ENCODE results near the gene HLCS.

HLCS gene

DNA sequence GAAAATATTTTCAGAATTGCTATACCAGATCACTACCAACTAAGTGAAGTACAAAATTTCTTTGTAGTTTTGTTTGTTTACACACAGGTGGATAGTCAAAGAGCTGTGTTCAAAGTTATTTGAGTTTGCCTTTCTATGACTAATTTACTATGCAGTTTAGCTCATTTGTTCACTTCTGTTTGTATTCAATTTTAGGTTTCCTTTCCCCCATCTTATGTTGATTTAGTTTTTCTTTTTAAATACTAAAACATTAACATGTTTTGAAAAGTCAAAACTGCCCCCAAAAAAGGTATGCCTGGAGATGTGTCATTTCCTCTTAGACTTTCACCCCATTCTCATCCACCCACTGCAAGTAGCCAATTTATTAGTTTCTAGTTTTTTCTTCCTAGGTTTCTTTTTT, 21.4 kb upstream of the HLCS start:
- intact Hi-C loops (cut with DNase I), result no loop called here
- DNase-seq, result no peak

DNA sequence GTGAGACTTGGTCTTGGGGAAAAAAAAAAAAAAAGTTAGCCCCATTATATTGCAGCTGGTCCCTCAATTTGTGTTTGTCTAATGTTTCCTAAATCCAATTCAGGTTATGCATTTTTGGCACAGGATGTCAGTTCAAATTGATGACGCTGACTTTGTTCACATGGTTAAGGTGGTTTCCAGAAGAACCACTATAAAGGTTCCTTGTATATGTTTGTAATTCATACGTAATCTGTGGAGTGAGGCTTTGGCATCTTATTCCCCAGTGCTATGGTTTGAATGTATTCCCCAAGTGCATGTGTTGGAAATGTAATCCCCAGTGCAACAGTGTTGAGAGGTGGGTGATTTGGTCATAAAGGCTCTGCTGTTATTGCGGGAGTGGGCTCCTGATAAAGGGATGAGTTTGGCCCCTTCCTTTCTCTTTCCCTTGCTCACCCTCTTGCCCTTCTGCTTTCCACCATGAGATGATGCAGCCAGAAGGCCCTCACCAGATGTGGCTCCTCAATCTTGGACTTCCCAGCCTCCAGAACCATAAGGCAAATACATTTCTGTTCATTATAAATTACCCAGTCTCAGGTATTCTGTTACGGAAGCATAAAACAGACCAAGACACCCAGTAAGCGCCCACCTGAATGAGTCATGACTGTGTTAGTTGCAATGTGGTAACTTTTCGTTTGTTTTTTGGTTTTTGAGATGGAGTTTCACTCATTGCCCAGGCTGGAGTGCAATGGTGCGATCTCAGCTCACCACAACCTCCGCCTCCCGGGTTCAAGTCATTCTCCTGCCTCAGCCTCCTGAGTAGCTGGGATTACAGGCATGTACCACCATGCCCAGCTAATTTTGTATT, 19.5 kb upstream of the HLCS start:
- intact Hi-C loops (cut with DNase I), result no loop called here
- peak in 1 of 10 donors; percentile 8 for DNase-seq

DNA sequence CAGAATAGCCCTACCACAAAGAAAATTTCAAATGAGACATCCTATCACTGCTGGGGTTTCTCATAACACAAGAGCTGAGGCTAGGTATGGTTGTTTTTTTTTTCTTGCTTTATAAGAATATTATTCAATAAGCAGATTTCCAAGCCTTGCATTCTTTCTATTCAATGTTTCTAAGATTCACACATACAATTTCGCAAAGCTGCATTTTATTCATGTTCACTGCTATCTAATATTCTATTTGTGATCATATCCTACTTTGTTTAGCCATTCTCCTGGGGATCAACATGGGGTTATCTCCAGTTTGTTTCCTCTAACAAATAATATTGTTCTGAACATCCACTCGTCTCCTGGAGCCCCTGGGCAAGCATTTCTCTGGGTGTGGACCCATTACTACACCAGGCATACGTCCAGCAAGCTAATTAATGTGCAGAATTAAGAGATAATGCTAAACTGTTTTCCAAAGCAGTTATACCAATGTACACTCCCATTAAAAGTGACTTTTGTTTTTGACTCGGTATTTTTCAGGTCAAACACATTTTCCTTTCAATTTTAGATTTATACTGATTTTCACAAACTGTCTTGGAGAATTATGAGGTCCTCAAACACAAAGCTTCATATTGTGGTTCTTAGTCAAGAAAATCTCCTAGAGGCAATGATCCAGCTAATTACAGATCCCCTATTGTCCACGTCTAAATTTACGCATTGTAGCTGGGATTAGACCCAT, 15.7 kb upstream of the HLCS start:
- intact Hi-C loops (cut with DNase I), result no loop called here
- DNase-seq, result no peak

GRCh38 chr21:36981049-36981391, 14.6 kb upstream of the HLCS start:
- intact Hi-C loops (cut with DNase I), result no loop called here
- DNase-seq, result no peak

GRCh38 chr21:36980280-36981048, 14.0 kb upstream of the HLCS start:
- intact Hi-C loops (cut with DNase I), result no loop called here
- peak in 5 of 10 donors; percentile 12 to 89 (median 37) for DNase-seq

- DNase-seq, result no peak
- intact Hi-C loops (cut with DNase I), result no loop called here
Observed at GRCh38 chr21:36976882-36977651, 10.6 kb upstream of the HLCS start.

- DNase-seq, result no peak
Observed at GRCh38 chr21:36976228-36976861, 9.9 kb upstream of the HLCS start.

DNA sequence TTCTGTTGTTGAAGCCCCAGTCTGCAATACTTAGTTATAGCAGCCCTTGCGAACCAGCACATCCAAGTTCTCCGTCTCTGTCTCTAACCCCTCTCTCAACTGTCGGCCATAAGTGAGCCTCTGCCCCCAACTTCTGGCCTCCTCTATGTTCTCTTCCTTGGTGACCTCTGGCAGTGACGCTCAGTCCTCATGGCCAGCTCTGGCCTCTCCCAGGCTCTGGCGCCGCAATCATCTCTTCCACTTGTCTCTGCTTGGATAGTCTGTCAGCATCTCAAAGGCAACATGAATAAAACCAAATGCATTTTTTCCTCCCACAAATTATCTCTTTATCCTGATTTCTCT, 8.4 kb upstream of the HLCS start:
- no peak for DNase-seq
- intact Hi-C loops (cut with DNase I), result no loop called here

More at GRCh38 chr21:36976228-36976861, 9.9 kb upstream of the HLCS start:
- intact Hi-C loops (cut with DNase I), result no loop called here

DNA sequence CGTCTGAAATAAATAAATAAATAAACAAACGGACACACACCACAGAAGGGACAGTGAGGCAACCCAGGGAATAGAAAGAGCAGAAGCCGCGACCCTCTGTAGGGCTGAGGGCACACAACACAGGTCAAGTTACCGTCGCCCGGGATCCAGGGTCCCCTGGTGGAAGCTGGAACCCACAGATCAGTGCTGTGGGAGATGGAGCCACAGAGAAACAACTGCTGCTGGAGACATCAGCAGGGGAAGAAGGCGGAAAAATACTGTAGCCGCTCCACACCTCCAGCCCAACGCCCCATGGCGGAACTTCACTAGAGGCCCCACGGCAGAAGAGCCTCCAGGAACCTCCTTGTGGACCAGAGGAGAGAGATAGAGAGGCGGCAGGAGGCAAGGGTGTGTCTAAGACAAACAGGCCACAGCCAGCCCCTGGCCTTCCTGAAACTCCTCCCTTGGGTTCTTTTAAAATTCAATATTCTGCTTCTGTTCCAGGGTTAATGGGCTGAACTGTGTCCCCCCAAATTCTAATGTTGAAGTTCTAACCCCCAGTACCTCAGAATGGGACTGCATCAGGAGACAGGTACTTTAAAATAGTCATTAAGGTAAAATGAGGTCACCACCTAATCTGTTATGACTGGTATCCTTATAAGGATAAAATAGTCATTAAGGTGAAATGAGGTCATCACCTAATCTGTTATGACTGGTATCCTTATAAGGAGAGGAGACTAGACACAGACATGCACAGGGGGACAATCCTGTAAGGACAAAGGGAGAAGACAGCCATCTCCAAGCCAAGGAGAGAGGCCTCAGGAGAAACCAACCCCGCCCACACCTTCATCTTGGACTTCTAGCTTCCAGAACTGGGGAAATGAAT, 7.7 kb upstream of the HLCS start:
- DNase-seq, result no peak
- intact Hi-C loops (cut with DNase I), result no loop called here

DNA sequence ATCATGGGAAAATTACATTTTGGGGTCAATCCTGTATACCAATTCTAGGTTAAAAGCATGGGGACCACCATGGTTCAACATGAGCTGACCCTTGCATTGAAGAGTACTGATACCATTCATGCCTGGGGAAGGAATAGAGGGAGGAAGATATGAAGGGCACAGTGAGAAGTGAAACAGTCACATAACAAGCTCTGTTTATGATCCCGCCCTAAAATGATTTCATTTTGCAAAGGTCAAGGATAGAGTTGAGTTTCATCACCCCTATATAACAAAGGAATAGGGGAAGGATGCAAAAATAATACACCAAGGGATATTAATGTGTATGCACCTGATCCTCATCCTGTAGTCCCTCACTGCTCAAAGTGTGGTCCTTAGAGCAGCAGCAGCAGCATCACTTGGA, 2.5 kb upstream of the HLCS start:
- intact Hi-C loops (cut with DNase I), result no loop called here
- no peak for DNase-seq

- DNase-seq, result no peak
- intact Hi-C loops (cut with DNase I), result no loop called here
Observed at GRCh38 chr21:36968414-36968813, 1.9 kb upstream of the HLCS start.

DNA sequence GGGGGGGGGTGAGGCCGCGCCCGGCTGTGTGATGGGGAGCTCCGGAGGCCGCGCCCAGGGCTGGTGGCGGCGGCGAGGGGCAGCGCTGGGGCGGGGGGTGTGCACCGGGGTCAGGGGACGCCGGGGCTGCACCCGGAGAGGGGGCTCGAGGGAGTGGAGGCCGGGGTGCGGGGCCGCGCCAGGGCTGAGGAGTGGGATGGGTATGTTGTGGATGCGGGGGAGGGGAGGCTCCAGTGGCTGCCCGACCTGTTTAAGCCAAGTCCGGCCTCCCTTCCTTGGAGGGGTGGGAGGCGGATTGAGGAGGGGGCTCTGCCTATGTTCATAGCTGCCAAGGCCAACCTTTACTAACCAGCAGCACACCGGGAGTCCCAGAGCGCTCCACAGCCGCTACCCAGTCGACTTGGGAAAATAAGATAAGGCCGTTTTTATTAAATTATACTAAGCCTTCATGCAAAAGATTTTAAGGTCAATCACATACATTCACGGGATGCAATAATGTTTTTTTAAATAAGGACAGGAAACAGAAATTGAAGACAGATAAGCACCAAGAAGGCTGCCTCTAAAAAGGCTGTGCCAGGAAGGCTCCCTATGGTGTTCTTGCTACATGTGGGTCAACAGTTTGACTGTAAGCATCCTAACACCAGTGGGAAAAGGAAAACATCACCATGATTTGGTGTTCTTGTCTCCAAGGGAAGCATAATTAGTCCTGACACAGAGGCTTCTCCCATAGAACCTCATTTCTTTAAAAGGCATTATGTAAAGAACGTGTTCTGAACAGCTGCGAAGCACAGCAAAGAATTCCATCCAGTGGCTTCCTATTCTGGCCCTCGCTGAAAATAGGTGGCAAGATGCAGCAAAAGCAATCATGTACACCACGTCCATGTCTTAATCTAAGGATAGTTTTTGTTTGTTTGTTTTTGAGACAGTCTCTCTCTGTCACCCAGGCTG, 626 bp upstream of the HLCS start:
- intact Hi-C loops (cut with DNase I), result no loop called here
- DNase-seq, result peak in 2 of 10 donors; percentile 72 to 84

- intact Hi-C loops (cut with DNase I), result no loop called here
- no peak for DNase-seq
Observed at GRCh38 chr21:36965720-36966065, 776 bp downstream of the HLCS start.

DNA sequence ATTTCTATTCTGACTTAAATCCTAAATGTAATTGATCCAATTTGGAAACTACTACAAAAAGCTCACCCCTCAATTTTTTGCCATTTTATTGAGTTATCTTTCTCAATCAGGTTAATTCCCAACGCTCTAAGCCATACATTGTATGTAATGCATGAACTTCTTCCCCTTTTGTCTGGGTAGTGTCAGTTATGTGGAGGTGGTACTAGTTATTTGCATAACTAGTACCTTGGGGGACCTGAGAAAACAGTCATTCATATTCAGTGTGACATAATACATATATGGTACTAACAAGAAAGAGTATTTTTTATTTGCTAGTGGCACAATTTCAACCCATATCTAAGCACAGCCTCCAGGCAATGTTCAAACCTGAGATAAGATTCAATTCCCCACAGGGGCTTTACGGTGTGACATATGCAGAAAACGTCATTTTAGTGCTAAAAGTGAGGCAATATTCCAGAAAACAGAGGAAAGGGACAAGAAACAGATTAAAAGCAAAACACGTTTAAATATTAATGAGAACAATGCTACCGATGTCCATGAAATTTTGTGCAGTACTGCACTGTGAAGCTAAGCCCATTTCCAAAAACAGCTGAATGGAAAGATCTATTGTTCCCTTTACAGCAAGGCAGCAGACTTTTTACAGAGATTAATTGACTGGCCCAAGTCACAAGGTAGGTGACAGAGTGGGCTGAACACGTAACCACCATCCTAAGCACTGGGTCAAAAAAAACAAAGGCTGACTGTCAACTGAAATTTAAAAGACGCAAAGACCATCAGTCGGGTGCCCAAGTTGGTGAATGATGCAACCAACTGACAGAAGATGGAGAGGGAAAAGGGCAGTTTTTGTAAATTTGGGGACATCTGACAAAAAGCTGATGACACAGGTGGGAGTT, 1.4 kb downstream of the HLCS start:
- intact Hi-C loops (cut with DNase I), result no loop called here
- DNase-seq, result no peak

GRCh38 chr21:36964398-36964797, 2.1 kb downstream of the HLCS start:
- no peak for DNase-seq
- intact Hi-C loops (cut with DNase I), result no loop called here

- peak in 1 of 10 donors; percentile 73 for DNase-seq
- intact Hi-C loops (cut with DNase I), result no loop called here
Observed at GRCh38 chr21:36962098-36962780, 4.2 kb downstream of the HLCS start.

All from posterior cingulate gyrus (tissue), 11 donors.